Ovary (tissue), 3 donors: ENCODE measurements around the gene RPGR.

Source experiments
- POLR2A ChIP-seq: fragments of 450-650 bp; IDR thresholded peaks from one replicate; pipeline ENCODE4 v1.6.1; 2017; ENCODE audit warnings: antibody characterized with exemption, mild to moderate bottlenecking, moderate library complexity
- TF ChIP-seq, protein P1 (sequence below), 3 donors: fragments of 450-650 bp in 2 of 3; fragments of 200-600 bp in 1 of 3; IDR thresholded peaks; one replicate each; pipeline versions ENCODE4 v1.5.1 to v1.8.0; 2016 to 2022; ENCODE audit warnings: antibody characterized with exemption in 3 of 3, mild to moderate bottlenecking in 1 of 3
- donor health status: DM: no; HTN: no; CAD: no.

GRCh38 chrX:38351346-38351745 lies 24.0 kb upstream of the RPGR start:
- no peak for TF ChIP-seq POLR2A
- TF ChIP-seq, protein P1, sequence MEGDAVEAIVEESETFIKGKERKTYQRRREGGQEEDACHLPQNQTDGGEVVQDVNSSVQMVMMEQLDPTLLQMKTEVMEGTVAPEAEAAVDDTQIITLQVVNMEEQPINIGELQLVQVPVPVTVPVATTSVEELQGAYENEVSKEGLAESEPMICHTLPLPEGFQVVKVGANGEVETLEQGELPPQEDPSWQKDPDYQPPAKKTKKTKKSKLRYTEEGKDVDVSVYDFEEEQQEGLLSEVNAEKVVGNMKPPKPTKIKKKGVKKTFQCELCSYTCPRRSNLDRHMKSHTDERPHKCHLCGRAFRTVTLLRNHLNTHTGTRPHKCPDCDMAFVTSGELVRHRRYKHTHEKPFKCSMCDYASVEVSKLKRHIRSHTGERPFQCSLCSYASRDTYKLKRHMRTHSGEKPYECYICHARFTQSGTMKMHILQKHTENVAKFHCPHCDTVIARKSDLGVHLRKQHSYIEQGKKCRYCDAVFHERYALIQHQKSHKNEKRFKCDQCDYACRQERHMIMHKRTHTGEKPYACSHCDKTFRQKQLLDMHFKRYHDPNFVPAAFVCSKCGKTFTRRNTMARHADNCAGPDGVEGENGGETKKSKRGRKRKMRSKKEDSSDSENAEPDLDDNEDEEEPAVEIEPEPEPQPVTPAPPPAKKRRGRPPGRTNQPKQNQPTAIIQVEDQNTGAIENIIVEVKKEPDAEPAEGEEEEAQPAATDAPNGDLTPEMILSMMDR (IDR thresholded peaks at IDR 0.05): no peak
